GM21360 (cell line): Measurements from ENCODE around the gene ETV6.
"Not testable (repeated sequence)": the region's sequence is repeated elsewhere in the genome, so short reads cannot be mapped to it uniquely, and the experiment has no call there.

ENCODE experiments used
- ATAC-seq: cut with Tn5 transposase; IDR thresholded peaks from one replicate; pipeline ENCODE4 v1.9.1; 2021; ENCODE audit warnings: mild to moderate bottlenecking, moderate library complexity; ENCODE audit not compliant: unreplicated experiment

ETV6 gene

GRCh38 chr12:11902525-11902875, 253.0 kb downstream of the ETV6 start:
- no peak for ATAC-seq

GRCh38 chr12:11904124-11904523, 254.7 kb downstream of the ETV6 start:
- no peak for ATAC-seq

- no peak for ATAC-seq
These were observed 256.1 kb downstream of the ETV6 start for GRCh38 chr12:11905534-11905933.

DNA sequence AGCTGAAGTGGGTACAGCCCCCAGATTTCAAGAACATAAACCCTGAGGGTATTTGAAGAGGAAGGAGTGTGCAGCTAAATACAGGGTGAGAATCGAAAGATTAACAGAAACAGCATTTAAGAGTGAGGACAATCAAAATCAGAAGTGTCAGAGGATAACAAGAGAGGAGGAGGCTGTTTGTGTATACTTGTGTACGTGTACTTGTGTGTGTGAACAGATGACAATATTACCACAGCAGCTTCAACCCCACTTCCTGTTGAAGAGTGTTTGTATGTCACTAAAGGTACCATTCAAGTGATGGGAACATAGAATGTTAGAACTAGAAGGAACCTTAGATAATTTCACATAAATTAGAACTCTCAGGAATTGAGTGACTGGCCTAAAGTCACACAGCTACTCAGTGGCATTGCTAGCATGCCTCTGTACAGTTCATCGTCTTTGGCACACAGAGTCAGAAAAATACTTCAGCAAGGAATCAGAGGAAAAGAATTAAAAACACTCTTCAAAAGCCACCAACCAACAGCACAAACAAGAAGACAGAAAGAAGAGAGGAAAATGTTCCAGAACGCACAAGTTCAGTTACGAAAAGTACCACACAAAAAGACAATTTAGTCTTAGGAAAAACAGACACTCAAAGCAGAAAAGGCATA, 256.9 kb downstream of the ETV6 start:
- ATAC-seq = no peak

- ATAC-seq = no peak
These were observed 258.2 kb downstream of the ETV6 start for GRCh38 chr12:11907625-11908024.

- ATAC-seq = not testable (repeated sequence)
These were observed 259.9 kb downstream of the ETV6 start for GRCh38 chr12:11909406-11909805.

DNA sequence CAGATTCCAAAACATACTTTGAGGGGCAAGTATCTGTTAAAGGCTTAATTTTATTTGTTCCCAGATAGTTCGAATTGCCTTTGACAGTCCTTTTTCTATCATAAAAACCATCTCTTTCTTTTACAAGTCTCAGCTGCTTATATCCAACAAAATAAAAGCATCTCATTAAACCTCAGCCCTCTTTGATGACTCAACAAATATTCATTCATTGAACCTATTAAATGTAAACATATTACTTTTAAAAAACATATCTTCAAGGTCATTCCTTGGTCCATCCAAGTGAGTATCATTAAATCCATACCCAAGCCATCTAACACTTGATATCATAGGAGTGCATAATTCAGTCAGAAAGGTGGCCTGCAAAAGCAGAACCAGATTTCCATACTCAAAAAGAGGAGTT, 266.6 kb downstream of the ETV6 start:
- no peak for ATAC-seq

DNA sequence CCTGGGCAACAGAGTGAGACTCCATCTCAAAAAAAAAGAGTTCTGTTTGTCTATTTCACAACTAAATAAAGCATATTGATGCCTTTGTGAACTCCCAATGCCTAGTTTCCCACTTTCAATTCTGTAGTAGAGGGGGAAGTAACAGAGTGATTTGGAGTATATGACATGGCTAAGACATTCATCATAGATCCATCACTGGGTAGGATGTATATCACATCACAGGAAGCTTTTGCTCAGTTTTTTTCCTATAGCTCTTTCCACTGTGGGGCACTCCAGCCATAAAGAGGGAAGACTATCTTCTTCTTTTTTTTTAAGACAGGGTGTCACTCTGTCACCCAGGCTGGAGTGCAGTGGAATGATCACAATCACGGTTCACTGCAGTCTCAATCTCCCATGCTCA, 267.3 kb downstream of the ETV6 start:
- no peak for ATAC-seq

- no peak for ATAC-seq
These were observed 268.0 kb downstream of the ETV6 start for GRCh38 chr12:11917501-11917900.

- ATAC-seq = no peak
These were observed 270.8 kb downstream of the ETV6 start for GRCh38 chr12:11920231-11920630.

- no peak for ATAC-seq
These were observed 272.9 kb downstream of the ETV6 start for GRCh38 chr12:11922361-11922760.

- ATAC-seq = no peak
These were observed 273.6 kb downstream of the ETV6 start for GRCh38 chr12:11923067-11923466.

DNA sequence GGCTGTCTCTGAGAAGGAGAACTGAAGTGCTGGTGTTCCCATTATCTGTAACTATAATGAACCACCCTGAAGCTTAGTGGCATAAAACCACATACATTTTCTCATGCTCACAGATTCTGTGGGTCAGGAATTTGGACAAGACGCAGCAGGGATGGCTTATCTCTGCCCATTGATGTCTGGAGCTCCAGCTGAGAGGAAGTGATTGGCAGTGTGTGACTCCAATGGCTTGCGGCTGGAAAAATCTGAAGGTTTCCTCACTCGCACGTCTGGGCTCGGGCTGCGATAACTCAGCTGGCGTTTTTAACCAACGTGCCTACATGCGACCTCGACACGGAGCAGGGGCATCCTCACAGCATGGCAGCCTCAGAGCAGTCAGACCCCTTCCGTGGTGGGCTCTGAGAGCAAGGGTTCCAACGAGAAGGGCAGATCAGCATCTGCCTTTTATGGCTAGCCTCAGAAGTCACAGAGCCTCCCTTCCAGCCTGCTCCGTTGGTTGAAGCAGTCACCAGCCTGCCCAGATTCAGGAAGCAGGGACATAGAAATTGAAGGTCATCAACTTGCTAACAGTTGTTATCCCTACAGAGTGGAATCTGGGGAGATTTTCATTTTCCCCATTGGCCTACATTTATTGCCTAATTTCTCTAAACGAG, 277.9 kb downstream of the ETV6 start:
- no peak for ATAC-seq

DNA sequence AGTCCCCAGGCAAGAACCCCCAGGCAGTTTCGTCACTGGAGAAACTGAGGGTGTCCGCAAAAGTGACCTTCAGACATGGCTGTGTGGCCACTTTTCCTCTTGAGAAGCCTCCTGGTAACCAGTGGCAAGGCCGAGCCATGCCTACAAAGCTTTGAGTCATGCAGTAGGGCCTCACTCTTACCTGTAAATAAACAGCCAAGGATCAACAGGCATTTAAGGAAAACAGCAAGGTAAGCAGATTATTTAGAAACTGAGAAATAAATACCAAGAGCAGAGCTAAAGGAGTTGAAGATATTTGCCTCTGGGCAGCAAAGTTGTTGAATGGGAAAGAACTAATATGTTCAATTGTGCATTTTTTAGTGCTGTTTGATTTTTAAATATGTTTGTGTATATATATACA, 280.2 kb downstream of the ETV6 start:
- no peak for ATAC-seq

GRCh38 chr12:11939223-11939622, 289.7 kb downstream of the ETV6 start:
- no peak for ATAC-seq

DNA sequence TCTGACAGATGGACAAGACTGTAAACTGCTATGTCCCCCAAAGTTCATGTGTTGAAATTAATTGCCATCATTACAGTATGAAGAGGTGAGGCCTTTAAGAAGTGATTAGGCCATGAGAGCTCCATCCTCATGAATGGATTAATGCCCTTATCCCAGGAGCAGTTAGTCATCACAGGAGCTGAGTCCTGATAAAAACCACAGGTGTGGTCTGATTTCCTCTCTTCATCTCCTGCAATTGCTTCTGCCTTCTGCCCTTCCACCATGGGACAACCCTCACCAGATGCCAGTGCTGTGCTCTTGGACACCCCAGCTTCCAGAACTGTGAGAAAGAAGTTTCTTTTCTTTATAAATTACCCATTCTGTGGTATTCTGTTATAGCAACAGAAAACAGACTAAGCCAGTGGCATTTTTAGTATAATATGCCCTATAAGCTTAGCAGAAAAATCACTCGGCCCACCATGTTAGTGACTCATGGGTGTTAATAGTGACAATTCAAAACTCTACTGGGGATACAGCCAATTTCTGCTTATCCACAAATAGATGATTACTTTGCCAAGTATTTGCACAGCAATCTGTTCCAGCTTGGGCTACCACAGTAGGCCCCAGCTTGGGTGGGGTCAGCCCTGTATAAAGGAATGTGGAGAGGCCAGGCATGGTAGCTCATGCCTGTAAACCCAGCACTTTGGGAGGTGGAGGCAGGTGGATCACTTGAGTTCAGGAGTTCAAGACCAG, 292.3 kb downstream of the ETV6 start:
- no peak for ATAC-seq

- ATAC-seq = no peak
These were observed 294.6 kb downstream of the ETV6 start for GRCh38 chr12:11943919-11944700.
